ENCODE data around the gene HAT1.

GRCh38 chr2:172012677-172013391, 90.6 kb downstream of the HAT1 start:
- TF ChIP-seq RFX5 (IDR thresholded peaks at IDR 0.05; ENCODE audit: low read depth, low read length): no peak
- no peak for TF ChIP-seq CTCF (conservative IDR thresholded peaks at IDR 0.05; ENCODE audit: low read depth, low read length)
- TF ChIP-seq MAZ (IDR thresholded peaks at IDR 0.05; ENCODE audit: borderline replicate concordance, low read depth, low read length): no peak
- no peak for TF ChIP-seq ELK1 (IDR thresholded peaks at IDR 0.05; ENCODE audit: borderline replicate concordance, low read depth, low read length)

Data from IMR-90 (cell line).